ENCODE data around the gene KPNA3.

- TF ChIP-seq, protein P1, sequence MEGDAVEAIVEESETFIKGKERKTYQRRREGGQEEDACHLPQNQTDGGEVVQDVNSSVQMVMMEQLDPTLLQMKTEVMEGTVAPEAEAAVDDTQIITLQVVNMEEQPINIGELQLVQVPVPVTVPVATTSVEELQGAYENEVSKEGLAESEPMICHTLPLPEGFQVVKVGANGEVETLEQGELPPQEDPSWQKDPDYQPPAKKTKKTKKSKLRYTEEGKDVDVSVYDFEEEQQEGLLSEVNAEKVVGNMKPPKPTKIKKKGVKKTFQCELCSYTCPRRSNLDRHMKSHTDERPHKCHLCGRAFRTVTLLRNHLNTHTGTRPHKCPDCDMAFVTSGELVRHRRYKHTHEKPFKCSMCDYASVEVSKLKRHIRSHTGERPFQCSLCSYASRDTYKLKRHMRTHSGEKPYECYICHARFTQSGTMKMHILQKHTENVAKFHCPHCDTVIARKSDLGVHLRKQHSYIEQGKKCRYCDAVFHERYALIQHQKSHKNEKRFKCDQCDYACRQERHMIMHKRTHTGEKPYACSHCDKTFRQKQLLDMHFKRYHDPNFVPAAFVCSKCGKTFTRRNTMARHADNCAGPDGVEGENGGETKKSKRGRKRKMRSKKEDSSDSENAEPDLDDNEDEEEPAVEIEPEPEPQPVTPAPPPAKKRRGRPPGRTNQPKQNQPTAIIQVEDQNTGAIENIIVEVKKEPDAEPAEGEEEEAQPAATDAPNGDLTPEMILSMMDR (conservative IDR thresholded peaks at IDR 0.05): no peak
- TF ChIP-seq EZH2 (IDR thresholded peaks at IDR 0.05; ENCODE audit: low read depth): no peak
These were observed 22.2 kb upstream of the KPNA3 start for GRCh38 chr13:49814551-49815270.
